Measurements from ENCODE around the gene ADGRG3.

- TF ChIP-seq POLR2A (IDR thresholded peaks at IDR 0.05), result no peak
- no peak for TF ChIP-seq CTCF (IDR thresholded peaks at IDR 0.05)
- TF ChIP-seq EP300 (IDR thresholded peaks at IDR 0.05), result no peak
These were observed 16.7 kb downstream of the ADGRG3 start for GRCh38 chr16:57684626-57685358.

Measured in suprapubic skin (tissue), 3 donors.